ENCODE measurements around the gene AXL. TPM values are rescaled to one million over a fixed set of nuclear protein-coding genes. Genes with fewer than 3 reads are reported as not detected.

AXL gene
- total and polyA plus RNA-seq, 4 donors = 4.3 to 24.8 (median 12.1) TPM

DNA sequence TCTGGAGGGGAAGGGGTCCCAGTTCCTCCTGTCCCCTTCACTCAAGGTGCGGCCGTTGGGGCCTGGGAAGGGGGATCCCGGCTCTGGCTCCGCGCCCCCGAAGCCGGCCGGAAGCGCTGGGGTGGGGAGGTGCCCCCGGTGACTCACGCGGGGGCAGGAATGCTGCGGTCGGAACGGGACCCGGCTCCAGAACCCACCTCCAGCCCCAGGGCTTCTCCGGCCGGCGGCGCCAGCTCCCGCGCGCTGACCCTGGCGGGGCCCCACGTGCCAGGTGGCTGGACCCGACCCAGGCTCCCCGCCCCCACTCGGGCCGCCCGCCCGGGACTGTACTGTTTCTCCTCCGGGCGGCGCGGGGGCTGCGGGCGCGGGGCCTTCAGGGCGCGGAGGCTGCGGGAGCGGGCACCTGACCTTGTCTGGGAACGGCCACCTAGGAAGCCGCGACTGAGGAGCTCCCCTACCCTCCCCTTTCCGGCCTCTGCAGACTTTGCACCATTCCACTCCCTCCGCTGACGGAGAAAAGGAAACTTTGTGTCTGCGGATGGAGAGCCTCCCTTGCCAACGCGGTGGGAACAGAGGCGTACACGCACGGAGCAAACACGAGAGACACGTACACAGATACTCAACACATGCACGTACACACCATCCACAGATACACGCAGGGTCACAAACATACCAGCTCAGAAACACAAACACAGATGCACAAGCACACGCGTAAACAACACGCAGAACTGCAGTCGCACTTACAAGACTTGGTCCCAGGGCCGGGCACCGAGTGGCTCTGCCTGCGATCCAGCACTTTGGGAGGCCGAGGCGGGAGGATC, 7.2 kb downstream of the AXL start:
- Histone ChIP-seq H3K36me3 (ENCODE audit: control insufficient read depth in 4 of 4, insufficient read depth in 3 of 4, low read depth in 1 of 4, low read length in 3 of 4) (no peaks in the 10 kb centered on the region), H3K4me3 (ENCODE audit: low read depth in 1 of 3, low read length in 3 of 3) (peak overlapping the region; percentile 60 to 80 (median 64)), H3K4me1 (ENCODE audit: control insufficient read depth in 4 of 4, insufficient read depth in 4 of 4, low read length in 3 of 4) (peaks cover 0 to 11% (median 7%) of the 10 kb centered on the region in 4 donors), H3K27me3 (ENCODE audit: control insufficient read depth in 4 of 4, insufficient read depth in 4 of 4, low read length in 3 of 4) (no peaks in the 10 kb centered on the region), H3K27ac (ENCODE audit: low read depth in 1 of 2, low read length in 2 of 2) (peak overlapping the region; percentile 68), H3K9ac (ENCODE audit: low read depth in 1 of 2, low read length in 2 of 2) (peak overlapping the region in 1 of 2 donors; percentile 39), H3K9me3 (ENCODE audit: control insufficient read depth in 4 of 4, low read length in 3 of 4) (no peaks in the 10 kb centered on the region)
- DNase-seq (ENCODE audit: low spot score) = peak; percentile 46
- 7% methylated on average over 67 of the region's 67 CpGs for whole genome bisulfite sequencing
- TF ChIP-seq HNF4G (IDR thresholded peaks at IDR 0.05) (peak; percentile 33), HNF4A (conservative IDR thresholded peaks at IDR 0.05) (peak; percentile 54 to 66), JUND (IDR thresholded peaks at IDR 0.05) (no peak), TAF1 (conservative IDR thresholded peaks at IDR 0.05) (no peak), CTCF (IDR thresholded peaks at IDR 0.05; ENCODE audit: low read depth, low read length, missing input control) (no peak), SP1 (IDR thresholded peaks at IDR 0.05) (peak; percentile 25), NR2F2 (IDR thresholded peaks at IDR 0.05) (no peak), FOXA1 (IDR thresholded peaks at IDR 0.05) (no peak), RAD21 (IDR thresholded peaks at IDR 0.05) (no peak)
- TF ChIP-seq, protein P1, sequence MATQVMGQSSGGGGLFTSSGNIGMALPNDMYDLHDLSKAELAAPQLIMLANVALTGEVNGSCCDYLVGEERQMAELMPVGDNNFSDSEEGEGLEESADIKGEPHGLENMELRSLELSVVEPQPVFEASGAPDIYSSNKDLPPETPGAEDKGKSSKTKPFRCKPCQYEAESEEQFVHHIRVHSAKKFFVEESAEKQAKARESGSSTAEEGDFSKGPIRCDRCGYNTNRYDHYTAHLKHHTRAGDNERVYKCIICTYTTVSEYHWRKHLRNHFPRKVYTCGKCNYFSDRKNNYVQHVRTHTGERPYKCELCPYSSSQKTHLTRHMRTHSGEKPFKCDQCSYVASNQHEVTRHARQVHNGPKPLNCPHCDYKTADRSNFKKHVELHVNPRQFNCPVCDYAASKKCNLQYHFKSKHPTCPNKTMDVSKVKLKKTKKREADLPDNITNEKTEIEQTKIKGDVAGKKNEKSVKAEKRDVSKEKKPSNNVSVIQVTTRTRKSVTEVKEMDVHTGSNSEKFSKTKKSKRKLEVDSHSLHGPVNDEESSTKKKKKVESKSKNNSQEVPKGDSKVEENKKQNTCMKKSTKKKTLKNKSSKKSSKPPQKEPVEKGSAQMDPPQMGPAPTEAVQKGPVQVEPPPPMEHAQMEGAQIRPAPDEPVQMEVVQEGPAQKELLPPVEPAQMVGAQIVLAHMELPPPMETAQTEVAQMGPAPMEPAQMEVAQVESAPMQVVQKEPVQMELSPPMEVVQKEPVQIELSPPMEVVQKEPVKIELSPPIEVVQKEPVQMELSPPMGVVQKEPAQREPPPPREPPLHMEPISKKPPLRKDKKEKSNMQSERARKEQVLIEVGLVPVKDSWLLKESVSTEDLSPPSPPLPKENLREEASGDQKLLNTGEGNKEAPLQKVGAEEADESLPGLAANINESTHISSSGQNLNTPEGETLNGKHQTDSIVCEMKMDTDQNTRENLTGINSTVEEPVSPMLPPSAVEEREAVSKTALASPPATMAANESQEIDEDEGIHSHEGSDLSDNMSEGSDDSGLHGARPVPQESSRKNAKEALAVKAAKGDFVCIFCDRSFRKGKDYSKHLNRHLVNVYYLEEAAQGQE (IDR thresholded peaks at IDR 0.05) = no peak
- TF ChIP-seq, protein P2, sequence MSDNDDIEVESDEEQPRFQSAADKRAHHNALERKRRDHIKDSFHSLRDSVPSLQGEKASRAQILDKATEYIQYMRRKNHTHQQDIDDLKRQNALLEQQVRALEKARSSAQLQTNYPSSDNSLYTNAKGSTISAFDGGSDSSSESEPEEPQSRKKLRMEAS (IDR thresholded peaks at IDR 0.05) = no peak

DNA sequence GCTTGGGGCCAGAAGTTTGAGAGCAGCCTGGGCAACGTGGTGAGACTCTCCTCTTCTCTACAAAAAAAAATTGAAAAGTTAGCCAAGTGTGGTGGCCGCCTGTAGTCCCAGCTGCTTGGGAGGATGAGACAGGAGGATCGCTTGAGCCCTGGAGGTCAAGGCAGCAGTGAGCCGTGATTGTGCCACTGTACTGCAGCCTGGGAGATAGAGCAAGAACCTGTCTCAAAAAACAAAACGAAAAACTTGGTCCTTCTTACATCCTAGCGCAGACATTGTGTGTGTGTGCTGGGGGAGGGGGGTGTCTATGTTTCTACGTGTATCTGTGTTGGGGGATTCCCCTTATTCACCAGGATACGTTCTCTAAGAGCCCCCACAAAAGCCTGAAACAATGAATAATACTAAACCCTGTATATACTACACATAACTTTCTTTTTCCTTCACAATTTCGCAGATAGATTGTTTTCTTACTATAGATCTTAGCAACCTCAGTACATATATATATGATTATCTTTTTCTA, 7.9 kb downstream of the AXL start:
- 68% methylated on average over 9 of the region's 9 CpGs for WGBS
- no peaks in the 10 kb centered on the region for H3K27me3 ChIP-seq (ENCODE audit: control insufficient read depth in 4 of 4, insufficient read depth in 4 of 4, low read length in 3 of 4)
- no peak for DNase-seq (ENCODE audit: low spot score)
- H3K9ac ChIP-seq (ENCODE audit: low read depth in 1 of 2, low read length in 2 of 2) = no peak overlapping the region
- no peaks in the 10 kb centered on the region for H3K9me3 ChIP-seq (ENCODE audit: control insufficient read depth in 4 of 4, low read length in 3 of 4)
- H3K36me3 ChIP-seq (ENCODE audit: control insufficient read depth in 4 of 4, insufficient read depth in 3 of 4, low read depth in 1 of 4, low read length in 3 of 4) = no peaks in the 10 kb centered on the region
- peak overlapping the region in 2 of 3 donors; percentile 64 to 80 for H3K4me3 ChIP-seq (ENCODE audit: low read depth in 1 of 3, low read length in 3 of 3)
- H3K4me1 ChIP-seq (ENCODE audit: control insufficient read depth in 4 of 4, insufficient read depth in 4 of 4, low read length in 3 of 4) = peaks cover 0 to 11% (median 7%) of the 10 kb centered on the region in 4 donors
- TF ChIP-seq GABPA (IDR thresholded peaks at IDR 0.05 in 1 of 2, conservative IDR thresholded peaks at IDR 0.05 in 1 of 2) = no peak
- no peak for TF ChIP-seq RXRA (IDR thresholded peaks at IDR 0.05)
- TF ChIP-seq EGR1 (IDR thresholded peaks at IDR 0.05; ENCODE audit: low read depth in 2 of 2) = no peak
- TF ChIP-seq RAD21 (IDR thresholded peaks at IDR 0.05) = no peak
- TF ChIP-seq CTCF (IDR thresholded peaks at IDR 0.05; ENCODE audit: low read depth, low read length, missing input control) = no peak
- TF ChIP-seq FOXA2 (IDR thresholded peaks at IDR 0.05) = no peak
- no peak for TF ChIP-seq HNF4G (IDR thresholded peaks at IDR 0.05)
- no peak for TF ChIP-seq TAF1 (conservative IDR thresholded peaks at IDR 0.05)
- no peak for TF ChIP-seq YY1 (IDR thresholded peaks at IDR 0.05)
- H3K27ac ChIP-seq (ENCODE audit: low read depth in 1 of 2, low read length in 2 of 2) = peak overlapping the region; percentile 68

All from liver (tissue), 9 donors.